ENCODE data around the gene TLE6.

- no peak for TF ChIP-seq TAF1 (IDR thresholded peaks at IDR 0.05; ENCODE audit: borderline replicate concordance, low read depth, low read length)
- no peak for TF ChIP-seq POLR2A (IDR thresholded peaks at IDR 0.05; ENCODE audit: low read depth, low read length)
- no peak for TF ChIP-seq POLR2AphosphoS5 (IDR thresholded peaks at IDR 0.05; ENCODE audit: low read depth, low read length)
Measured at GRCh38 chr19:3006075-3006767, 28.9 kb downstream of the TLE6 start.
